ENCODE results near the gene SBF1. TPM values are rescaled to one million over a fixed set of nuclear protein-coding genes. Genes with fewer than 3 reads are reported as not detected.

SBF1 gene
- total RNA-seq, 2 donors from 2014 or later, result 89.9 to 90.1 TPM

DNA sequence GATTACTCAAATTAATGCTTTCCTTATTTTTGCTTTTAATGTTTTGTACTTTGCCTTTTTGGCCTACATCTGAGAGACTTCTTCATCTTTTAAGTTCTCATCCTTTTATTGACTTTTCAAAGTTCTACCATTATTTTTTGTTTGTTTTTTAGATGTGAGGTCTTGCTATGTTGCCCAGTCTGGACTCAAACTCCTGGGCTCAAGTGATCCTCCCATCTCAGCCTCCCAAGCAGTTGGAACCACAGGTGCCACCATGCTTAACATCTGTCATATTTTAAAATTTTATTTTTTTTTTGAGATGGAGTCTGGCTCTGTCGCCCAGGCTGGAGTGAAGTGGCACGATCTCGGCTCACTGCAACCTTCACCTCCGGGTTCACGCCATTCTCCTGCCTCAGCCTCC lies 73.9 kb downstream of the SBF1 start:
- Histone ChIP-seq H3K9me3 (ENCODE audit: control insufficient read depth, low read length) (no peaks in the 10 kb centered on the region), H3K4me1 (ENCODE audit: control insufficient read depth, insufficient read depth, low read length) (peaks cover 9% of the 10 kb centered on the region), H3K27me3 (ENCODE audit: control insufficient read depth, insufficient read depth, low read length, poor library complexity, severe bottlenecking) (no peaks in the 10 kb centered on the region), H3K36me3 (ENCODE audit: control insufficient read depth, insufficient read depth, low read length) (peaks cover 31% of the 10 kb centered on the region), H3K9ac (ENCODE audit: extremely low read depth, low read length, poor library complexity, severe bottlenecking) (no peak overlapping the region), H3K27ac (ENCODE audit: low read depth, low read length) (no peak overlapping the region), H3K4me3 (ENCODE audit: low read length) (no peak overlapping the region)
- Mint-ChIP-seq H3K27ac (no peak overlapping the region), H3K36me3 (ENCODE audit: low read depth) (peaks cover 38% of the 10 kb centered on the region), H3K4me1 (peaks cover 14% of the 10 kb centered on the region), H3K4me3 (no peak overlapping the region), H3K27me3 (ENCODE audit: insufficient read depth) (no peaks in the 10 kb centered on the region), H3K9me3 (no peaks in the 10 kb centered on the region)
- DNase-seq, result no peak
- TF ChIP-seq, protein P1, sequence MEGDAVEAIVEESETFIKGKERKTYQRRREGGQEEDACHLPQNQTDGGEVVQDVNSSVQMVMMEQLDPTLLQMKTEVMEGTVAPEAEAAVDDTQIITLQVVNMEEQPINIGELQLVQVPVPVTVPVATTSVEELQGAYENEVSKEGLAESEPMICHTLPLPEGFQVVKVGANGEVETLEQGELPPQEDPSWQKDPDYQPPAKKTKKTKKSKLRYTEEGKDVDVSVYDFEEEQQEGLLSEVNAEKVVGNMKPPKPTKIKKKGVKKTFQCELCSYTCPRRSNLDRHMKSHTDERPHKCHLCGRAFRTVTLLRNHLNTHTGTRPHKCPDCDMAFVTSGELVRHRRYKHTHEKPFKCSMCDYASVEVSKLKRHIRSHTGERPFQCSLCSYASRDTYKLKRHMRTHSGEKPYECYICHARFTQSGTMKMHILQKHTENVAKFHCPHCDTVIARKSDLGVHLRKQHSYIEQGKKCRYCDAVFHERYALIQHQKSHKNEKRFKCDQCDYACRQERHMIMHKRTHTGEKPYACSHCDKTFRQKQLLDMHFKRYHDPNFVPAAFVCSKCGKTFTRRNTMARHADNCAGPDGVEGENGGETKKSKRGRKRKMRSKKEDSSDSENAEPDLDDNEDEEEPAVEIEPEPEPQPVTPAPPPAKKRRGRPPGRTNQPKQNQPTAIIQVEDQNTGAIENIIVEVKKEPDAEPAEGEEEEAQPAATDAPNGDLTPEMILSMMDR (conservative IDR thresholded peaks at IDR 0.05), result no peak
- 96% methylated on average over 5 of the region's 5 CpGs for WGBS, 2 experiments (ENCODE audit: insufficient coverage in 1 of 2, insufficient read length in 1 of 2)

DNA sequence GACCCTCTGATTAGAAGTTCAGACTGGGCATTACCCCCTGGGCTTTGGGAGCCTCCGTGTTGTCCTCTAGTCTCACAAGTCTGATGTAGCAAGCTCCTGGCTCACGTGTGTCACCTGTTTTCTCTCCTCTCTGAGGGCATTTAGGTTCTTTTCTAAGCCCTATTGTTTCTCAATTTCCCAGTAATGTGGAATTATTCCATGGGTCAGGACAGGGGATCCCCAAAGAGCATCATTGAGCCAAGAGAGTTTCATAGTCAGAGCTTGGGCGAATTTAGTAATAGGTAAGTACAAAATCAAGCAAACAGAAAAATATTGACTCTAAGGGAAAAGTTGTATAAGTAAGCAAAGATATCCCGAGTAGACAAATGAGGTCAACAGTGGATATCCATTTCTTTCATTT lies 74.4 kb downstream of the SBF1 start:
- TF ChIP-seq, protein P1 (conservative IDR thresholded peaks at IDR 0.05), result no peak
- no peak overlapping the region for H3K27ac Mint-ChIP-seq
- no peaks in the 10 kb centered on the region for H3K27me3 Mint-ChIP-seq (ENCODE audit: insufficient read depth)
- peaks cover 37% of the 10 kb centered on the region for H3K36me3 Mint-ChIP-seq (ENCODE audit: low read depth)
- H3K4me3 ChIP-seq (ENCODE audit: low read length), result no peak overlapping the region
- H3K9ac ChIP-seq (ENCODE audit: extremely low read depth, low read length, poor library complexity, severe bottlenecking), result no peak overlapping the region
- H3K4me1 ChIP-seq (ENCODE audit: control insufficient read depth, insufficient read depth, low read length), result peaks cover 9% of the 10 kb centered on the region
- no peak overlapping the region for H3K27ac ChIP-seq (ENCODE audit: low read depth, low read length)
- no peak for DNase-seq
- H3K9me3 Mint-ChIP-seq, result no peaks in the 10 kb centered on the region
- no peak overlapping the region for H3K4me3 Mint-ChIP-seq
- H3K27me3 ChIP-seq (ENCODE audit: control insufficient read depth, insufficient read depth, low read length, poor library complexity, severe bottlenecking), result no peaks in the 10 kb centered on the region
- peaks cover 14% of the 10 kb centered on the region for H3K4me1 Mint-ChIP-seq
- 89 to 90% methylated on average over 3 to 4 of the region's 4 CpGs for WGBS, 2 experiments (ENCODE audit: insufficient coverage in 1 of 2, insufficient read length in 1 of 2)
- H3K36me3 ChIP-seq (ENCODE audit: control insufficient read depth, insufficient read depth, low read length), result peaks cover 35% of the 10 kb centered on the region
- H3K9me3 ChIP-seq (ENCODE audit: control insufficient read depth, low read length), result no peaks in the 10 kb centered on the region

DNA sequence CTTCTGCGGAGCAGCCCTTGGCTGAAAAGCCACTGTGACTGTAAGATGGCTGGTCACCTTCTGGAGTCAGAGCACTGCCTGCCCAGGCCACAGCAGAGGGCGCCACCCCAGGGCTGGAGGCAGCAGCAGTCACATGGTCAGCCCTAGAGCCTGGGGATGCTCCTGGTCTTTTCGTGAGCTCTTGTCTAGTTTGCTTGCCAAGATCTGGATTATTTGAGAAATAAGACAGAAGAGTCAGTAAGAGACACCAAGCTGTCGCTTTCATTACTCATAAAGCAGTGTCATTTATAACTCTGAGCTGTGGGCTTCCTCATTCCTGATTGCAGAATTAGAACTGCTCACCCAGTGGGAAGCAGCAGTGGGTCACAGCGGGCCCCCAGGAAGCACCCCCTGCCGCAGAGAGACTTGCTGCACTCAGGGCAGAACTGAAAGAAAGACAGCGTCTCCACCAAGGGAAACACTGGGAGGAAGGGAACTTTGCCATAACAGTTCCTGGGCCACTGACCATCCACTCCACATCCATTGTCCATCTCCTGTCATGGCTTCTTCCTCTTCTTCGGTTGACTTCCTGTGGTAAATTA lies 75.0 kb downstream of the SBF1 start:
- Histone ChIP-seq H3K36me3 (ENCODE audit: control insufficient read depth, insufficient read depth, low read length) (peaks cover 39% of the 10 kb centered on the region), H3K27me3 (ENCODE audit: control insufficient read depth, insufficient read depth, low read length, poor library complexity, severe bottlenecking) (no peaks in the 10 kb centered on the region), H3K4me1 (ENCODE audit: control insufficient read depth, insufficient read depth, low read length) (peaks cover 9% of the 10 kb centered on the region), H3K9me3 (ENCODE audit: control insufficient read depth, low read length) (no peaks in the 10 kb centered on the region), H3K27ac (ENCODE audit: low read depth, low read length) (no peak overlapping the region), H3K9ac (ENCODE audit: extremely low read depth, low read length, poor library complexity, severe bottlenecking) (no peak overlapping the region), H3K4me3 (ENCODE audit: low read length) (no peak overlapping the region)
- Mint-ChIP-seq H3K36me3 (ENCODE audit: low read depth) (peaks cover 39% of the 10 kb centered on the region), H3K9me3 (no peaks in the 10 kb centered on the region), H3K4me3 (no peak overlapping the region), H3K27me3 (ENCODE audit: insufficient read depth) (no peaks in the 10 kb centered on the region), H3K27ac (peak overlapping the region; percentile 89), H3K4me1 (peaks cover 14% of the 10 kb centered on the region)
- DNase-seq, result peak; percentile 90
- TF ChIP-seq, protein P1 (conservative IDR thresholded peaks at IDR 0.05), result peak; percentile 80
- 88 to 94% methylated on average over 7 to 8 of the region's 8 CpGs for WGBS, 2 experiments (ENCODE audit: insufficient coverage in 1 of 2, insufficient read length in 1 of 2)
